Mucosa of rectum (tissue), 2 donors: ENCODE measurements around the gene RALY.
"Not testable (repeated sequence)": the region's sequence is repeated elsewhere in the genome, so short reads cannot be mapped to it uniquely, and the experiment has no call there.

Experiments
- H3K27ac ChIP-seq, 2 donors: one replicate each; pipeline ENCODE4 v1.7.0; 2013; ENCODE audit warnings: inconsistent platforms in 2 of 2, low read depth in 2 of 2, low read length in 2 of 2
- H3K27me3 ChIP-seq, 2 donors: one replicate each; pipeline ENCODE4 v1.7.0; 2013; ENCODE audit warnings: low read length in 2 of 2; ENCODE audit not compliant: control insufficient read depth in 2 of 2, insufficient read depth in 2 of 2
- H3K36me3 ChIP-seq, 2 donors: one replicate each; pipeline ENCODE4 v1.7.0; 2013; ENCODE audit warnings: low read length in 2 of 2; ENCODE audit not compliant: control insufficient read depth in 2 of 2, insufficient read depth in 2 of 2
- H3K4me1 ChIP-seq, 2 donors: one replicate each; pipeline ENCODE4 v1.7.0; 2013; ENCODE audit warnings: low read length in 2 of 2, mild to moderate bottlenecking in 1 of 2; ENCODE audit not compliant: control insufficient read depth in 2 of 2, insufficient read depth in 2 of 2
- H3K4me3 ChIP-seq, 2 donors: one replicate each; pipeline ENCODE4 v1.7.0; 2013; ENCODE audit warnings: low read length in 2 of 2
- H3K9ac ChIP-seq, 2 donors: one replicate each; pipeline ENCODE4 v1.7.0; 2013; ENCODE audit warnings: low read length in 2 of 2, low read depth in 1 of 2, mild to moderate bottlenecking in 1 of 2
- H3K9me3 ChIP-seq, 2 donors: one replicate each; pipeline ENCODE4 v1.7.0; 2013; ENCODE audit warnings: low read length in 2 of 2; ENCODE audit not compliant: control insufficient read depth in 2 of 2
- donor health status: healthy.
- donor health status: Normal muscosa, but diverticular disease.

Gene RALY

GRCh38 chr20:34124469-34125249 lies 130.9 kb downstream of the RALY start:
- Histone ChIP-seq H3K4me3 (no peak overlapping the region), H3K36me3 (no peaks in the 10 kb centered on the region), H3K9ac (no peak overlapping the region), H3K27me3 (no peaks in the 10 kb centered on the region), H3K9me3 (no peaks in the 10 kb centered on the region), H3K4me1 (no peaks in the 10 kb centered on the region), H3K27ac (no peak overlapping the region)

GRCh38 chr20:34127792-34128191 lies 134.1 kb downstream of the RALY start:
- H3K27ac ChIP-seq = no peak overlapping the region
- H3K36me3 ChIP-seq = no peaks in the 10 kb centered on the region

GRCh38 chr20:34129518-34130162 lies 135.9 kb downstream of the RALY start:
- Histone ChIP-seq H3K27ac (no peak overlapping the region), H3K9me3 (no peaks in the 10 kb centered on the region), H3K4me3 (no peak overlapping the region), H3K27me3 (no peaks in the 10 kb centered on the region), H3K4me1 (no peaks in the 10 kb centered on the region), H3K9ac (no peak overlapping the region), H3K36me3 (no peaks in the 10 kb centered on the region)

More at GRCh38 chr20:34127792-34128191, 134.1 kb downstream of the RALY start:
- Histone ChIP-seq H3K27me3 (no peaks in the 10 kb centered on the region), H3K9ac (no peak overlapping the region), H3K4me1 (no peaks in the 10 kb centered on the region), H3K4me3 (no peak overlapping the region), H3K9me3 (no peaks in the 10 kb centered on the region)

GRCh38 chr20:34131491-34131890 lies 137.8 kb downstream of the RALY start:
- H3K36me3 ChIP-seq = no peaks in the 10 kb centered on the region
- no peak overlapping the region for H3K27ac ChIP-seq
- H3K4me1 ChIP-seq = no peaks in the 10 kb centered on the region
- H3K9me3 ChIP-seq = no peaks in the 10 kb centered on the region
- H3K9ac ChIP-seq = no peak overlapping the region
- H3K4me3 ChIP-seq = no peak overlapping the region
- H3K27me3 ChIP-seq = no peaks in the 10 kb centered on the region

- not testable (repeated sequence) for H3K36me3 ChIP-seq, H3K4me1 ChIP-seq, H3K4me3 ChIP-seq, H3K27ac ChIP-seq, H3K9ac ChIP-seq, H3K9me3 ChIP-seq, H3K27me3 ChIP-seq
Measured at GRCh38 chr20:34132491-34132890, 138.8 kb downstream of the RALY start.

- not testable (repeated sequence) for H3K4me3 ChIP-seq, H3K27ac ChIP-seq, H3K9ac ChIP-seq, H3K9me3 ChIP-seq, H3K36me3 ChIP-seq, H3K27me3 ChIP-seq, H3K4me1 ChIP-seq
Measured at GRCh38 chr20:34132943-34133342, 139.2 kb downstream of the RALY start.

- not testable (repeated sequence) for H3K9me3 ChIP-seq, H3K36me3 ChIP-seq, H3K4me1 ChIP-seq, H3K9ac ChIP-seq, H3K27me3 ChIP-seq, H3K27ac ChIP-seq, H3K4me3 ChIP-seq
Measured at GRCh38 chr20:34133365-34133860, 139.7 kb downstream of the RALY start.
